GM18498 (cell line): ENCODE data around the gene PFKFB4.

Experiments
- ATAC-seq: cut with Tn5 transposase; IDR thresholded peaks from one replicate; pipeline ENCODE4 v1.9.1; 2021; ENCODE audit warnings: mild to moderate bottlenecking, moderate library complexity; ENCODE audit not compliant: unreplicated experiment

Gene PFKFB4

DNA sequence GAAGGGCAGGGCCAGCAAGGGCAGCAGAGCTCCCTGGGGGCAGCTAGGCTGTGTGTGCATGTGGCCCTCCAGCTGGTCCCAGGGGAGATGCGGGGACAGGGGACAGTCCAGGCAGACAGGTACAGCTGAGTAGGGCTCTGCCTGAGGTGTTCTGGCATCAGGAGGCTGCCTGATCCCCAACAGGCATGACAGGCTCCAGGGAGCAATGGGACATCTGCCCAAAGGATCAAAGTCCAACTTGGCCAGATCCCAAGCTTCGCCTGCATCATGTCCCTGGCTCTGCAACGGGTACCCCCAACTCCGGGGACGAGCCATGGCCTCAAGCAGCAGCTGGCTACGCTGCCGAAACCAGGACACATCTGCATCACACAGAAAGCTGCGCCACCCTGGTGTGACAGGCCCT is 88.3 kb downstream of the PFKFB4 start:
- ATAC-seq = no peak
